GM13977 (cell line): ENCODE data around the gene GAS2L2.

Experiments
- DNase-seq: peaks from one replicate; pipeline ENCODE4 v3.0.0; 2012; ENCODE audit warnings: low spot score
- CTCF ChIP-seq: IDR thresholded peaks from 2 replicates; pipeline ENCODE4 v1.5.1; 2012; ENCODE audit warnings: mild to moderate bottlenecking, control low read depth; ENCODE audit not compliant: insufficient read depth; ENCODE audit errors: extremely low read depth, missing control alignments
- in situ Hi-C: fragments of 300-500 bp; cut with MboI; formaldehyde crosslinking; loops from one replicate; pipeline ENCODE4 v1.12.0; 2022; ENCODE audit warnings: low sequenced_read_pairs, low pct_unique_long_range_greater_than_20kb, mixed read lengths, inconsistent platforms; ENCODE audit not compliant: unreplicated experiment

GAS2L2 gene

GRCh38 chr17:35731239-35731916 is 21.7 kb downstream of the GAS2L2 start, which contains the start of gene RASL10B:
Gene RASL10B, plus strand, starts transcription at chr17:35731639. Its CDS starts 3,546 bp downstream, at chr17:35735185.
- TF ChIP-seq CTCF = no peak
- DNase-seq = peak; percentile 80
- in situ Hi-C loops = loop anchor here (25.0 kb wide), 1 partner anchor 119 kb away; no protein-coding TSS in a partner anchor

- in situ Hi-C loops = loop anchor here (25.0 kb wide), 1 partner anchor 118 kb away; no protein-coding TSS in a partner anchor
- DNase-seq = no peak
Measured at GRCh38 chr17:35730400-35731005, 22.5 kb downstream of the GAS2L2 start.

GRCh38 chr17:35729405-35729833 is 23.6 kb downstream of the GAS2L2 start:
- in situ Hi-C loops = loop anchor here (25.0 kb wide), 1 partner anchor 117 kb away; no protein-coding TSS in a partner anchor
- no peak for TF ChIP-seq CTCF
- no peak for DNase-seq

More at GRCh38 chr17:35730400-35731005, 22.5 kb downstream of the GAS2L2 start:
- no peak for TF ChIP-seq CTCF

- in situ Hi-C loops = loop anchor here (25.0 kb wide), 1 partner anchor 116 kb away; no protein-coding TSS in a partner anchor
- TF ChIP-seq CTCF = no peak
- DNase-seq = no peak
Measured at GRCh38 chr17:35728551-35728950, 24.5 kb downstream of the GAS2L2 start.

GRCh38 chr17:35727635-35728034 is 25.4 kb downstream of the GAS2L2 start:
- DNase-seq = no peak
- in situ Hi-C loops = loop anchor here (25.0 kb wide), 1 partner anchor 115 kb away; no protein-coding TSS in a partner anchor

More at GRCh38 chr17:35727635-35728034, 25.4 kb downstream of the GAS2L2 start:
- no peak for TF ChIP-seq CTCF
